NB4 (cell line): ENCODE measurements around the gene SMIM35.

Experiments used
- MYC ChIP-seq: IDR thresholded peaks from 2 replicates; pipeline ENCODE4 v1.6.1; 2011; ENCODE audit warnings: low read depth, low read length
- POLR2A ChIP-seq: IDR thresholded peaks from 2 replicates; pipeline ENCODE4 v1.6.1; 2011; ENCODE audit warnings: mild to moderate bottlenecking; ENCODE audit not compliant: insufficient read length; ENCODE audit errors: extremely low read depth
- TF ChIP-seq, protein P1 (sequence below): IDR thresholded peaks from one replicate; pipeline ENCODE4 v1.5.1; 2012; ENCODE audit warnings: low read depth, low read length

DNA sequence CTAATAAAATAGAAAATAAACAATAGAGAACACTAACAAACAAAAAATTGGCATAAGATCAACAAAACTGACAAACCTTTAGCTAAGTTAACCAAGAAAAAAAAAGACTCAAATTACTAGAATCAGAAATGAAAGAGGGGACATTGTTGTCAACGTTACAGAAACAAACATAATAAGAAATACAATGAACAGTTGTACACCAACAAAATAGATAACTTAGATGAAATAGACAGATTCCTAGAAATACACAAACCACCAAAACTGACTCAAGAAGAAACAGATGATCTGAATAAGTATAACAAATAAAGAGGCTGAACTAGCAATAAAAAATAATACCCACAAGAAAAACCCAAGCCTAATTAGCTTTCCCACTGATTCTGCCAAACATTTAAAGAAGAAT, 44.6 kb downstream of the SMIM35 start:
- TF ChIP-seq POLR2A (no peak), MYC (no peak)
- TF ChIP-seq, protein P1, sequence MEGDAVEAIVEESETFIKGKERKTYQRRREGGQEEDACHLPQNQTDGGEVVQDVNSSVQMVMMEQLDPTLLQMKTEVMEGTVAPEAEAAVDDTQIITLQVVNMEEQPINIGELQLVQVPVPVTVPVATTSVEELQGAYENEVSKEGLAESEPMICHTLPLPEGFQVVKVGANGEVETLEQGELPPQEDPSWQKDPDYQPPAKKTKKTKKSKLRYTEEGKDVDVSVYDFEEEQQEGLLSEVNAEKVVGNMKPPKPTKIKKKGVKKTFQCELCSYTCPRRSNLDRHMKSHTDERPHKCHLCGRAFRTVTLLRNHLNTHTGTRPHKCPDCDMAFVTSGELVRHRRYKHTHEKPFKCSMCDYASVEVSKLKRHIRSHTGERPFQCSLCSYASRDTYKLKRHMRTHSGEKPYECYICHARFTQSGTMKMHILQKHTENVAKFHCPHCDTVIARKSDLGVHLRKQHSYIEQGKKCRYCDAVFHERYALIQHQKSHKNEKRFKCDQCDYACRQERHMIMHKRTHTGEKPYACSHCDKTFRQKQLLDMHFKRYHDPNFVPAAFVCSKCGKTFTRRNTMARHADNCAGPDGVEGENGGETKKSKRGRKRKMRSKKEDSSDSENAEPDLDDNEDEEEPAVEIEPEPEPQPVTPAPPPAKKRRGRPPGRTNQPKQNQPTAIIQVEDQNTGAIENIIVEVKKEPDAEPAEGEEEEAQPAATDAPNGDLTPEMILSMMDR: no peak
